WTC11 (cell line): ENCODE data around the gene SLC35B4. TPM values are rescaled to one million over a fixed set of nuclear protein-coding genes. Genes with fewer than 3 reads are reported as not detected.

ENCODE experiments used
- ATAC-seq: fragments of 200-7000 bp; cut with Tn5 transposase; 2 replicates; pipeline ENCODE4 v1.10.0; 2021; ENCODE audit warnings: mild to moderate bottlenecking, moderate library complexity
- CTCF ChIA-PET: fragments of 300-600 bp; sonication (Branson Sonifier 250); formaldehyde crosslinking; loops from one replicate; lab custom pipeline; 2021; ENCODE audit warnings: antibody characterized with exemption; lab: Charles Lee
- POLR2A ChIA-PET: fragments of 350-600 bp; sonication (Branson Sonifier 250); formaldehyde crosslinking; loops from one replicate; lab custom pipeline; 2021; ENCODE audit warnings: antibody characterized with exemption; lab: Charles Lee
- DNase-seq: peaks from one replicate; pipeline ENCODE4 v3.0.0; 2021; ENCODE audit warnings: low spot score
- H3K27ac Mint-ChIP-seq: 2 replicates; pipeline ENCODE4 v1.8.0; 2021; ENCODE audit warnings: mixed read lengths
- H3K27me3 Mint-ChIP-seq: 2 replicates; pipeline ENCODE4 v1.8.0; 2021; ENCODE audit warnings: low read depth, mild to moderate bottlenecking, moderate library complexity, mixed read lengths
- H3K36me3 Mint-ChIP-seq: 2 replicates; pipeline ENCODE4 v1.8.0; 2021; ENCODE audit warnings: mixed read lengths
- H3K4me1 Mint-ChIP-seq: 2 replicates; pipeline ENCODE4 v1.8.0; 2022; ENCODE audit warnings: mixed read lengths
- H3K4me3 Mint-ChIP-seq: 2 replicates; pipeline ENCODE4 v1.8.0; 2021; ENCODE audit warnings: mild to moderate bottlenecking, moderate library complexity, mixed read lengths
- H3K9me3 Mint-ChIP-seq: 2 replicates; pipeline ENCODE4 v1.8.0; 2021; ENCODE audit warnings: mixed read lengths
- AFF4 ChIP-seq: sonication (generic); formaldehyde crosslinking; IDR thresholded peaks from 2 replicates; pipeline ENCODE4 v1.8.1; 2023; ENCODE audit warnings: mild to moderate bottlenecking, missing genetic modification reagents, borderline replicate concordance
- ATF1 ChIP-seq: sonication (generic); formaldehyde crosslinking; IDR thresholded peaks from 2 replicates; pipeline ENCODE4 v1.8.1; 2023; ENCODE audit warnings: mild to moderate bottlenecking, moderate library complexity, missing genetic modification reagents
- CREB1 ChIP-seq: sonication (generic); formaldehyde crosslinking; IDR thresholded peaks from 2 replicates; pipeline ENCODE4 v1.8.0; 2023; ENCODE audit warnings: mild to moderate bottlenecking, missing genetic modification reagents
- GABPB1 ChIP-seq: sonication (generic); formaldehyde crosslinking; IDR thresholded peaks from 2 replicates; pipeline ENCODE4 v1.8.1; 2023; ENCODE audit warnings: mild to moderate bottlenecking, missing genetic modification reagents
- GTF2I ChIP-seq: fragments of 250-450 bp; sonication (Bioruptor Pico); conservative IDR thresholded peaks from 2 replicates; pipeline ENCODE4 v1.4.0; 2021; ENCODE audit warnings: mild to moderate bottlenecking
- HMGA2 ChIP-seq: fragments of 250-450 bp; sonication (Bioruptor Pico); IDR thresholded peaks from 2 replicates; pipeline ENCODE4 v1.4.0; 2021; ENCODE audit warnings: mild to moderate bottlenecking, moderate library complexity
- MYBL2 ChIP-seq: sonication (generic); formaldehyde crosslinking; IDR thresholded peaks from 2 replicates; pipeline ENCODE4 v1.8.1; 2023; ENCODE audit warnings: mild to moderate bottlenecking, moderate library complexity, missing genetic modification reagents
- NFATC4 ChIP-seq: fragments of 250-450 bp; sonication (Bioruptor Pico); IDR thresholded peaks from 2 replicates; pipeline ENCODE4 v1.9.0; 2021; ENCODE audit warnings: mild to moderate bottlenecking
- NR2C2 ChIP-seq: sonication (generic); formaldehyde crosslinking; IDR thresholded peaks from 2 replicates; pipeline ENCODE4 v1.8.0; 2022; ENCODE audit warnings: mild to moderate bottlenecking, missing genetic modification reagents
- PREB ChIP-seq: sonication (generic); formaldehyde crosslinking; IDR thresholded peaks from 2 replicates; pipeline ENCODE4 v1.8.1; 2022; ENCODE audit warnings: mild to moderate bottlenecking, missing genetic modification reagents, moderate library complexity, borderline replicate concordance
- RELA ChIP-seq: sonication (generic); formaldehyde crosslinking; IDR thresholded peaks from 2 replicates; pipeline ENCODE4 v1.8.1; 2022; ENCODE audit warnings: missing genetic modification reagents, mild to moderate bottlenecking, borderline replicate concordance
- RORB ChIP-seq: fragments of 250-450 bp; sonication (Bioruptor Pico); IDR thresholded peaks from 2 replicates; pipeline ENCODE4 v1.9.0; 2021; ENCODE audit warnings: mild to moderate bottlenecking
- TCF7 ChIP-seq: sonication (generic); formaldehyde crosslinking; IDR thresholded peaks from 2 replicates; pipeline ENCODE4 v1.8.0; 2022; ENCODE audit warnings: mild to moderate bottlenecking, low read depth, missing genetic modification reagents, moderate library complexity
- ZMAT4 ChIP-seq: fragments of 250-450 bp; sonication (Bioruptor Pico); IDR thresholded peaks from 2 replicates; pipeline ENCODE4 v1.9.0; 2021; ENCODE audit warnings: mild to moderate bottlenecking
- ZNF121 ChIP-seq: sonication (generic); formaldehyde crosslinking; IDR thresholded peaks from 2 replicates; pipeline ENCODE4 v1.8.0; 2023; ENCODE audit warnings: missing genetic modification reagents
- ZNF219 ChIP-seq: sonication (generic); formaldehyde crosslinking; IDR thresholded peaks from 2 replicates; pipeline ENCODE4 v1.8.0; 2023; ENCODE audit warnings: missing genetic modification reagents, mild to moderate bottlenecking, borderline replicate concordance
- ZNF281 ChIP-seq: sonication (generic); formaldehyde crosslinking; IDR thresholded peaks from 2 replicates; pipeline ENCODE4 v1.8.0; 2023; ENCODE audit warnings: mild to moderate bottlenecking, missing genetic modification reagents
- ZNF317 ChIP-seq: sonication (generic); formaldehyde crosslinking; IDR thresholded peaks from 2 replicates; pipeline ENCODE4 v1.8.1; 2023; ENCODE audit warnings: low read depth, mild to moderate bottlenecking, moderate library complexity, missing genetic modification reagents, borderline replicate concordance
- total RNA-seq: library from RNA; stranded (reverse); gene quantifications from 3 replicates; pipeline ENCODE4 v1.2.3, GENCODE V29; 2021
- TF ChIP-seq, protein P1 (sequence below): sonication (generic); formaldehyde crosslinking; IDR thresholded peaks from 2 replicates; pipeline ENCODE4 v1.8.1; 2022; ENCODE audit warnings: missing genetic modification reagents, borderline replicate concordance
- TF ChIP-seq, protein P2 (sequence below): sonication (generic); formaldehyde crosslinking; IDR thresholded peaks from 2 replicates; pipeline ENCODE4 v1.8.1; 2022; ENCODE audit warnings: mild to moderate bottlenecking, moderate library complexity, missing genetic modification reagents

The SLC35B4 gene
- total RNA-seq, 1 experiment from 2014 or later, result 32.6 TPM

GRCh38 chr7:134308548-134308947, 8.2 kb downstream of the SLC35B4 start:
- H3K27me3 Mint-ChIP-seq, result no peaks in the 10 kb centered on the region
- H3K4me3 Mint-ChIP-seq, result no peak overlapping the region
- H3K4me1 Mint-ChIP-seq, result no peaks in the 10 kb centered on the region
- no peak for ATAC-seq
- peaks cover 24% of the 10 kb centered on the region for H3K36me3 Mint-ChIP-seq
- H3K27ac Mint-ChIP-seq, result no peak overlapping the region
- POLR2A ChIA-PET, result no interaction called here
- H3K9me3 Mint-ChIP-seq, result no peaks in the 10 kb centered on the region
- DNase-seq, result no peak
- CTCF ChIA-PET, result no interaction called here
- TF ChIP-seq ZMAT4 (CRISPR knock-in tag), result no peak
- no peak for TF ChIP-seq ZNF281 (CRISPR knock-in tag)
- TF ChIP-seq PREB (CRISPR knock-in tag), result no peak
- no peak for TF ChIP-seq NR2C2
- no peak for TF ChIP-seq MYBL2
- TF ChIP-seq CREB1 (CRISPR knock-in tag), result no peak
- TF ChIP-seq, protein P1, sequence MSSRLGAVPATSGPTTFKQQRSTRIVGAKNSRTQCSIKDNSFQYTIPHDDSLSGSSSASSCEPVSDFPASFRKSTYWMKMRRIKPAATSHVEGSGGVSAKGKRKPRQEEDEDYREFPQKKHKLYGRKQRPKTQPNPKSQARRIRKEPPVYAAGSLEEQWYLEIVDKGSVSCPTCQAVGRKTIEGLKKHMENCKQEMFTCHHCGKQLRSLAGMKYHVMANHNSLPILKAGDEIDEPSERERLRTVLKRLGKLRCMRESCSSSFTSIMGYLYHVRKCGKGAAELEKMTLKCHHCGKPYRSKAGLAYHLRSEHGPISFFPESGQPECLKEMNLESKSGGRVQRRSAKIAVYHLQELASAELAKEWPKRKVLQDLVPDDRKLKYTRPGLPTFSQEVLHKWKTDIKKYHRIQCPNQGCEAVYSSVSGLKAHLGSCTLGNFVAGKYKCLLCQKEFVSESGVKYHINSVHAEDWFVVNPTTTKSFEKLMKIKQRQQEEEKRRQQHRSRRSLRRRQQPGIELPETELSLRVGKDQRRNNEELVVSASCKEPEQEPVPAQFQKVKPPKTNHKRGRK (CRISPR knock-in tag), result no peak
- TF ChIP-seq RORB (CRISPR knock-in tag), result no peak

GRCh38 chr7:134307320-134307719, 9.4 kb downstream of the SLC35B4 start:
- Mint-ChIP-seq H3K27me3 (no peaks in the 10 kb centered on the region), H3K9me3 (no peaks in the 10 kb centered on the region), H3K36me3 (peaks cover 24% of the 10 kb centered on the region), H3K4me1 (no peaks in the 10 kb centered on the region), H3K4me3 (no peak overlapping the region), H3K27ac (no peak overlapping the region)
- ChIA-PET POLR2A (no interaction called here), CTCF (no interaction called here)
- ATAC-seq (no peak), DNase-seq (no peak)
- TF ChIP-seq GTF2I (CRISPR knock-in tag) (no peak), ZNF219 (CRISPR knock-in tag) (no peak), TCF7 (CRISPR knock-in tag) (no peak), ATF1 (no peak), ZNF121 (CRISPR knock-in tag) (no peak), NR2C2 (no peak), AFF4 (CRISPR knock-in tag) (no peak), GABPB1 (no peak), ZNF317 (no peak), RELA (CRISPR knock-in tag) (no peak), HMGA2 (CRISPR knock-in tag) (no peak), NFATC4 (CRISPR knock-in tag) (no peak)
- TF ChIP-seq, protein P2, sequence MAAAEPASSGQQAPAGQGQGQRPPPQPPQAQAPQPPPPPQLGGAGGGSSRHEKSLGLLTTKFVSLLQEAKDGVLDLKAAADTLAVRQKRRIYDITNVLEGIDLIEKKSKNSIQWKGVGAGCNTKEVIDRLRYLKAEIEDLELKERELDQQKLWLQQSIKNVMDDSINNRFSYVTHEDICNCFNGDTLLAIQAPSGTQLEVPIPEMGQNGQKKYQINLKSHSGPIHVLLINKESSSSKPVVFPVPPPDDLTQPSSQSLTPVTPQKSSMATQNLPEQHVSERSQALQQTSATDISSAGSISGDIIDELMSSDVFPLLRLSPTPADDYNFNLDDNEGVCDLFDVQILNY (CRISPR knock-in tag), result no peak
